GM08714 (cell line): ENCODE measurements around the gene PDZRN3.

ENCODE experiments used
- H3K4me3 ChIP-seq: fragments of 200-500 bp; sonication (Bioruptor generic); 2 replicates; pipeline ENCODE4 v1.5.1; 2014; ENCODE audit warnings: mild to moderate bottlenecking, low read length, inconsistent platforms
- ZNF274 ChIP-seq: IDR thresholded peaks from 2 replicates; pipeline ENCODE4 v1.6.1; 2012; ENCODE audit warnings: mild to moderate bottlenecking, low read depth, low read length

Gene PDZRN3

GRCh38 chr3:73401059-73401458, 223.7 kb downstream of the PDZRN3 start:
- no peak for TF ChIP-seq ZNF274
- H3K4me3 ChIP-seq: no peak overlapping the region

- TF ChIP-seq ZNF274: no peak
Measured at GRCh38 chr3:73399666-73400253, 225.0 kb downstream of the PDZRN3 start.

GRCh38 chr3:73399106-73399505, 225.6 kb downstream of the PDZRN3 start:
- TF ChIP-seq ZNF274: no peak
- no peak overlapping the region for H3K4me3 ChIP-seq

More at GRCh38 chr3:73399666-73400253, 225.0 kb downstream of the PDZRN3 start:
- H3K4me3 ChIP-seq: no peak overlapping the region

GRCh38 chr3:73398084-73398483, 226.7 kb downstream of the PDZRN3 start:
- no peak for TF ChIP-seq ZNF274
- H3K4me3 ChIP-seq: no peak overlapping the region

- no peak overlapping the region for H3K4me3 ChIP-seq
- TF ChIP-seq ZNF274: no peak
Measured at GRCh38 chr3:73394240-73394639, 230.5 kb downstream of the PDZRN3 start.

- no peak for TF ChIP-seq ZNF274
- no peak overlapping the region for H3K4me3 ChIP-seq
Measured at GRCh38 chr3:73393005-73393404, 231.7 kb downstream of the PDZRN3 start.

- no peak overlapping the region for H3K4me3 ChIP-seq
- no peak for TF ChIP-seq ZNF274
Measured at GRCh38 chr3:73391984-73392383, 232.8 kb downstream of the PDZRN3 start.

GRCh38 chr3:73389928-73390327, 234.8 kb downstream of the PDZRN3 start:
- no peak overlapping the region for H3K4me3 ChIP-seq
- TF ChIP-seq ZNF274: no peak

- no peak overlapping the region for H3K4me3 ChIP-seq
- TF ChIP-seq ZNF274: no peak
Measured at GRCh38 chr3:73389117-73389813, 235.5 kb downstream of the PDZRN3 start.

GRCh38 chr3:73385568-73385967, 239.2 kb downstream of the PDZRN3 start:
- TF ChIP-seq ZNF274: no peak
- H3K4me3 ChIP-seq: no peak overlapping the region

- no peak for TF ChIP-seq ZNF274
- H3K4me3 ChIP-seq: no peak overlapping the region
Measured at GRCh38 chr3:73384091-73384906, 240.4 kb downstream of the PDZRN3 start.

- no peak overlapping the region for H3K4me3 ChIP-seq
- no peak for TF ChIP-seq ZNF274
Measured at GRCh38 chr3:73383470-73384049, 241.2 kb downstream of the PDZRN3 start.

- no peak for TF ChIP-seq ZNF274
- no peak overlapping the region for H3K4me3 ChIP-seq
Measured at GRCh38 chr3:73381551-73381950, 243.2 kb downstream of the PDZRN3 start.

- H3K4me3 ChIP-seq: no peak overlapping the region
- TF ChIP-seq ZNF274: no peak
Measured at GRCh38 chr3:73380735-73381532, 243.8 kb downstream of the PDZRN3 start.
